ENCODE results near the gene A2ML1. TPM values are rescaled to one million over a fixed set of nuclear protein-coding genes. Genes with fewer than 3 reads are reported as not detected.
"Not testable (repeated sequence)": the region's sequence is repeated elsewhere in the genome, so short reads cannot be mapped to it uniquely, and the experiment has no call there.

Gene A2ML1
- total RNA-seq, 2 experiments from 2014 or later, result not detected

DNA sequence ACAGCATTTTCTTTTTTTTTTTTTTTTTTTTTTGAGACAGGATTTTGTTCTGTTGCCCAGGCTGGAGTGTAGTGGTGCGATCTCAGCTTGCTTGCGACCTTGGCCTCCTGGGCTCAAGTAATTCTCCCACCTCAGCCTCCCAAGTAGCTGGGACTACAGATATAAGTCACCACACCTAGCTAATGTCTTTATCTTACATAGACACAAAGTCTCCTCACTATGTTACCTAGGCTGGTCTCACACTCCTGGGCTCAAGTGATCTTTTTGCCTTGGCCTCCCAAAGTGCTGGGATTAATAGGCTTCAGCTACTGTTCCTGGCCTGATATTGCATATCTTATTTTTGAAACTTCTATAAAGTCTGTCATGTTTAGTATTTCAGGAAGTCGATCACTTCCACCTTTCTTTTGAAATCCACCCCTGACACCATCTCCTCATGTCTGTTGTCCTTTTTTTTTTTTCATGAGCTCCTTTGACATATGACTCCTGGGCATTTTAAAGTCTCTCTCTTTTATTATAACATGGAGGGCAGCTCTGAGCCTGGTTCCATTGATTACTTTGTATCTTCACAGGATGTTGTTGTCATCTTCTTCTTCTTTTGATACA is 5.9 kb upstream of the A2ML1 start:
- ChIA-PET POLR2A (no interaction called here), CTCF (no interaction called here)

DNA sequence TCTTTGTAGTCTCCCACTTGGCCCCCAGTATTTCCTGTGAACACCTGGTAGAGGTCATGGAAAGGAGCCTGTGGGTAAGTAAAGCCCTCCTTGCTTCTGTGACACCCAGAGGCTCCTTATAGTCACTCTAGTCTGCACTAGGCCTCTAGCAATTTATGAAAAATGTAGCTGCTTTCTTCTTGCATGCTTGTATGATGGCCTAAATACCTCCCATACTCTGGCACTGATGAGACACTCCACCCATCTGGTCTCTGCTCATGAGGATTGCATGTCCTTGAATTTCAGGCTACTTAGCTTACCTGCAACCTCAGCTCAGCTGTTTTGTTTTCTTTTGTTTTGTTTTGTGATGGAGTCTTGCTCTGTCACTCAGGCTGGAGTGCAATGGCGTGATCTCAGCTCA is 4.6 kb upstream of the A2ML1 start:
- POLR2A ChIA-PET, result no interaction called here
- CTCF ChIA-PET, result interaction anchor here (1.5 kb wide), 1 partner anchor 136 kb away, joined by 3 read pairs; no protein-coding TSS in a partner anchor

DNA sequence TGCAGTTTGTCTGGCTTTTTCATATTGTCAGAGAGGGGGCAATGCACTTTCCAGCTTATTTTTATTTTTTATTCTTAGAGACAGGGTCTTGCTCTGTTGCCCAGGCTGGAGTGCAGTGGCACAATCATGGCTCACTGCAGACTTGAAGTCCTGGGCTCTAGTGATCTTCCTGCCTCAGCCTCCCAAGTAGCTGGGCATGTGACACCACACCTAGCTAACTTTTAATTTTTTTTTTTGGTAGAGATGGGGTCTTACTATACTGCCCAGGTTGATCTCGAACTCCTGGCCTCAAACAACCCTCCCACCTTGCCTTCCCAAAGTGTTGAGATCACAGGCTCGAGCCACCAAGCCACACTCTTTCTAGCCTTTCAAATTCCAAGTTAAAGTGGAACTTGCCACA is 3.9 kb upstream of the A2ML1 start:
- CTCF ChIA-PET, result interaction anchor here (1.5 kb wide), 1 partner anchor 137 kb away, joined by 3 read pairs; no protein-coding TSS in a partner anchor
- POLR2A ChIA-PET, result no interaction called here

DNA sequence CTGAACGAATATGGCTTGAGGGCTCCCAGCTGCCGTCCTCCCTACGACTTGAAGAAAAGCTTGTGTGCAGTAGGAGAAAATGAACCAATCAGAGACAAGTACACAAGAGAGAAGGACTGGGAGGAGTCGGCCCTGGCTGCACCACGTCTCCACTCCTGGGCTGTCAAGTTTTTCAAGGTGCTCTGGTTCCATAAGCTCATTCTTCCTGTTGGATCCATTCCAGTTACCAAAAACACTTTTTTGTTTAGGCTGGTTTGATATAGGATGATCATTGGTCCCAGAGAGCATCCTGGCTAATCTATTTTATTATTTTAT is 2.8 kb upstream of the A2ML1 start:
- POLR2A ChIA-PET, result no interaction called here
- CTCF ChIA-PET, result no interaction called here

DNA sequence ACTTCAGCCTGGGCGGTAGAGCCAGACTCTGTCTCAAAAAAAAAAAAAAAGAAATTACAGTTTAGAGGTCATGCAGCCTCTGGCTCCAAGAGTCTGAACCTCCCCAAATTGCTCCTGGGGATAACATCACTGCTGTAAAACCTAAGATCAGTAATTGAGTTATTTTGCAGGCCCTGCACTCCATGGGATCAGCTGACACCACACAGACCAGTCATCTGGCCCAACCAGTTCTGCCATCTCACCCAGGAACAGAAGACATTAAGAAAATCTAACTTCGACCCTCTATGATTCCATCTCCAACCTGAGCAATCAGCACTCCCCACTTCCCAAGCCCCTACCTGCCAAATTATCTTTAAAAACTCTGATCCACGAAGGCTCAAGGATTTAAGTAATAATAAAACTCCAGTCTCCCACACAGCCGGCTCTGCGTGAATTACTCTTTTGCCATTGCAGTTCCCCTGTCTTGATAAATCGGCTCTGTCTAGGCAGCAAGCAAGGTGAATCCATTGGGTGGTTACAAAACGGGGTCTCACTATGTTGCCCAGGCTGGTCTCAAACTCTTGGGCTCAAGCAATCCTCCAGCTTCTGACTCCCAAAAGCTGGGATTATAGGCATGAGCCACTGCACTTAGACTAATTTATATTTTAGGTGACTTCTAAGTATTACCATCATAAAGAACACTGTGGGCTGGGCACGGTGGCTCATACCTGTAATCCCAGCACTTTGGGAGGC is 1.6 kb upstream of the A2ML1 start:
- POLR2A ChIA-PET, CTCF ChIA-PET: not testable (repeated sequence)

DNA sequence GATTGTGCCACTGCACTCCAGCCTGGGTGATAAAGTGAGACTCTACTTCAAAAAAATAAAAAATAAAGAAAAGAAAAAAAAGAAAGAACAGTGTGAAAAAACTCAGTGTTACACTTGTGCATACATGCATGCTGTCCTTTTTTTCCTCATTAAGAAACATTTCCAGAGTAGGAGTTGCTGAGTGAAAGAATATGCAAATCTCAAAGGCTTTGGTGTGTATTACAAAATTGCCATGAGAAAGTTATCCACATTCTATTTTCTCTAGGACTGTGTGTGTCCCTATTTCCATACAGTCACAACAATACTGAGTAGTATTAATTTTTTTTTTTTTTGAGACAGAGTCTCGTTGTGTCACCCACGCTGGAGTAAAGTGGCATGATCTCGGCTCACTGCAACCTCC is 830 bp upstream of the A2ML1 start:
- CTCF ChIA-PET, result no interaction called here

DNA sequence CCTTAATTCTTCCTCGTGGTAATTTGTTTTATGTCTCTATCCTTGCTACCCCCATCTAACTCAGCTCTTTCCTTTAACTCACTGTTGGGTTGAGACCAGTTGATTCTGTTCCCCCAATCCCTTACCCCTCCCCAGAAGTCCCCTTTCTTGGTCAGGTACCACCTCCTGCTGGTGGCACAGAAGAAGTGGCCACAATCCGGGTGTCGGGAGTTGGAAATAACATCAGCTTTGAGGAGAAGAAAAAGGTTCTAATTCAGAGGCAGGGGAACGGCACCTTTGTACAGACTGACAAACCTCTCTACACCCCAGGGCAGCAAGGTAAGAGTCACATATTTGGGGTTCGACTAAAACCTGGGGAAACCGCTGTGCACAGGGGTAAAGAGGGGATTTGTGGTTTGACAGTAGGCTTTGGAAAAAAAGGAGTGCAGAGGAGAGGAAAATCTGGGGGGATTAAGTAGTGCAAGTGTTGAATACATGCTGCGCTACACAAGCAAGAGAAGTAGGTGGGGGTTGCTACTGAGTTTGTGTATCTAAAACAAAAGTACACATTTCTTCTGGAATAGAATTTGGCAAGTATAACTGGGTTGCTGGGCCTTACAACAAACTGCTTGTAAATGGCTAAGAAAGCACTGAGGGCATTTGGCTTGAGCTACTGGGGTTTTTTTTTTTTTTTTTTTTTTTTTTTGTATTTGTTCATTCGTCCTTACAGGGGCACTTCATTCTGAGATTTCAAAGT is 1.3 kb downstream of the A2ML1 start:
- ChIA-PET CTCF (no interaction called here), POLR2A (no interaction called here)

More for the DNA sequence above, 830 bp upstream of the A2ML1 start:
- POLR2A ChIA-PET, result no interaction called here

DNA sequence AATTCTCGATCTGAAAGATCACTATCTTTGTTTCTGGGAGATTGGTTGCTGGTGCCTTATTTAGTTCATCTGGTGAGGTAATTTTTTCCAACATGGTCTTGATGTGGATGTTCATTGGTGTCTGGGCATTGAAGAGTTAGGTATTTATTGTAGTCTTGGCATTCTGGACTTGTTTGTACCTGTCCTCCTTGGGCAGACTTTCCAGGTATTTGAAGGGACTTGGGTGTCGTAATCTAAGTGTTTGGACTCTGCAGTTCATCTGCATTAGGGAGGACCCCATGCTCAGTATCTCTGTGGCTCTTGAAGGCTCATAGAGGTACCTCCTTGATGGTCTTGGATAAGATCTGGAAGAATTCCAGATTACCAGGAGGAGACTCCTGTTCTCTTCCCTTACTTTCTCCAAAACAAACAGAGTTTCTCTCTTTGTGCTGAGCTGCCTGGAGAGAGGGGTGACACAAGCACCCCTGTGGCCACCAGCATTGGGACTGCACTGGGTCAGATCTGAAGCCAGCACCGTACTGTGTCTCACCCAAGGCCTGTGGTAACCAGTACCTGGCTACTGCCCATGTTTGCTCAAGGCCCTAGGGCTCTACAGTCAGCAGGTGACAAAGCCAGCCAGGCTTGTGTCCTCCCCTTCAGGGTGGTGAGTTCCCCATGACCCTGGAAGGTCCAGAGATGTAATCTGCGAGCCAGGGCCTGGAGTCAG is 5.3 kb downstream of the A2ML1 start:
- CTCF ChIA-PET, result no interaction called here
- POLR2A ChIA-PET, result no interaction called here

DNA sequence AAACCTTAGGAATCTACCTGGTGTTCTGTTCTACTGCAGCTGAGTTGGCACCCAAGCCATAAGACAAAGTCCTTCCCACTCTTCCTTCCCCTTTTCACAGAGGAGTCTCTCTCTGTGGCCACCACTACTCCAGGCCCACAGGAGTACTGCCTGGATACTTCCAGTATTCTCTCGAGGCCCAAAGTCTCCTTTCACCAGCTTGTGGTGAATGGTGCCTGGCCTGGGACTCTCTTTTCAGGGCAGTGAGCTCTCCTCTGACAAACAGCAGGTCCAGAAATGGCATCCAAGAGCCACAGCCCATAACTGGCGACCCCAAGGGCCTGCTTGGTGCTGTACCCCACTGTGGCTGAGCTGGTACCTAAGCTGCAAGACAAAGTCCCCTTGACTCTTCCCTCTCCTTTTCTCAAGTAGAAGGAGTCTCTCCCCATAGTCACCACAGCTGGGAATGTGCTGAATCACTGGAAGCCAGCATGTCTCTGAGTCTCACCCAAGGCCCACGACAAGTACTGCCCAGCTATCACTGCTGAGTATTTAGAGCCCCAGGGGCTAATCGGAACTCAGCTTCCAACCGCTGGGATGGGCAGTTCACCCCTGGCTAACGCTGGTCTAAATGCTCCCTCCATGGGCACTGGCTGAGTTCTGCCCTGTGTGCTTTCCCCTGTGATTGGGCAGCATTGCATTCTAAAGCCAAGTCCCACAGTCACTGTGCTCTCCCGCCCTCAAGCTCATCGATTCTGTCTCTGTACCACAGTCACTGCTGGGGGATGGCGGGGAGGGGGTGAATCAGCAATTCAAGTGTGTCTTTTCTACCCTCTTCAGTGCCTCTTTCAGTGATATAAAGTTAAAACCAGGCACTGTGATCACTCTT is 6.1 kb downstream of the A2ML1 start:
- ChIA-PET POLR2A (no interaction called here), CTCF (no interaction called here)

DNA sequence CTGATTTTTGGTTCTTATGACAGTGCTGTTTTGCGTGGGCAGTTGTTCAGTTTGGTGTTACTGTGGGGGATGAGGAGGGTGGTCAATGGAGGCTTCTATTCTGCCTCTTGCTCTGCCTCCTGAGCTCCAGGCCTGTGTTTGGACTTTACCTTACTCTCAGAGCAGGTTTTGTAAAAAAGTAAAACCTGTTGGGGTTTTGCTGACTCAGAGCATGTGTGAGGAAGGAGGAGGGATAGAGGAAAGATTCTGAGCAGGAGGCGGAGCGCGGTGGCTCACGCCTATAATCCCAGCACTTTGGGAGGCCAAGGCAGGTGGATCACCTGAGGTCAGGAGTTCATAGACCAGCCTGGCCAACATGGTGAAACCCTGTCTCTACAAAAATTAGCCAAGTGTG is 6.7 kb downstream of the A2ML1 start:
- ChIA-PET CTCF (no interaction called here), POLR2A (no interaction called here)

DNA sequence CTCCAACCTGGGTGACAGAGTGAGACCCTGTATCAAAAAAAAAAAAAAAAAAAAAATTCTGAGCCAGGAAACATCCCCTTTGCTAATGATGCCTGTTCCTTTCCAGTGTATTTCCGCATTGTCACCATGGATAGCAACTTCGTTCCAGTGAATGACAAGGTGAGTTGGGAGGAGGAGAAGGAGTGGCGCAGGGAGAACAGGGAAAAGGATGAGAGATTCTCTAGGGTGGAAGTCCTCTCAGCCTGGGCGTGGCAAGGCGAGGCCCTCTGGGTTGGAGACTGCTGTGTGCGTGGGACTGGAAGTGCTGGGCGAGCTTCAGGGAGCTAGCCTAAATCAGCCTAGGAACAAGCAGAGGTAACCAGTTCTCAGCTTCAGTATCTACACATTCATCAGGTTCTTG is 7.2 kb downstream of the A2ML1 start:
- ChIA-PET POLR2A (no interaction called here), CTCF (no interaction called here)

DNA sequence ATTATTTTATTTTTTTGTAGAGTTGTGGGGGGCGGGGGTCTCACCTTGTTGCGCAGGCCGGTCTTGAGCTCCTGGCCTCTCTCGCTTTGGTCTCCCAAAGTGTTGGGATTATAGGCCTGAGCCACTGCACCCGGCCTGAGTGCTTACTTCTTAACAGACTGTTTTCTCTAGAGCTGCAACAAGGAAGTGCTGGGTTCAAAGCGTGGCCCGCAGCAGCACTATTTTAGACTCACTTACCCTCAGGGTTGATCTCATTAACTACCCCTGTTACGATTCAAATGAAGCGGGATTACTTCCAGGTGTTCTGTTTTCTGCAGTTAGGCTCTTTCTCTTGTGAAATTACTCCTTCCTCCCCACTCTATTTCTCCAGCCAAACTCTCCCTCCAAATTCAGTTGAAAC is 8.7 kb downstream of the A2ML1 start:
- CTCF ChIA-PET, result no interaction called here
- POLR2A ChIA-PET, result no interaction called here

DNA sequence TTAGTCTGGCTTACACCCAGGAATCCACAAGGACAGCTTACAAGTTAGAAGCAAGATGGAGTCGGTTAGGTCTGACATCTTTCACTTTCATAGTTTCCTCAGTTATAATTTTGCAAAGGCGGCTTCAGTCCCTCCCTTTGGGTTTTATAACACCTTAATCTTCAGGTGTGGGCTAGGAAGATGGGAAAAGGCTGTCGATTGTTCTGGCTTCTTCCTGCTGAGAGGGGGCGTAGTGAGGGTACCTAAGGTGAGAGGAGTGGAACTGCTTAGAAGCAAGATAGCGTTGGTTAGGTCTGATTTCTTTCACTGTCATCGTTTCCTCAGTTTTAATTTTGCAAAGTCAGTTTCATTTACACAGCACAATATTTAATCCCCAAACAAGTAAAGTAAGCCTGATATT is 10.1 kb downstream of the A2ML1 start:
- CTCF ChIA-PET, result no interaction called here

DNA sequence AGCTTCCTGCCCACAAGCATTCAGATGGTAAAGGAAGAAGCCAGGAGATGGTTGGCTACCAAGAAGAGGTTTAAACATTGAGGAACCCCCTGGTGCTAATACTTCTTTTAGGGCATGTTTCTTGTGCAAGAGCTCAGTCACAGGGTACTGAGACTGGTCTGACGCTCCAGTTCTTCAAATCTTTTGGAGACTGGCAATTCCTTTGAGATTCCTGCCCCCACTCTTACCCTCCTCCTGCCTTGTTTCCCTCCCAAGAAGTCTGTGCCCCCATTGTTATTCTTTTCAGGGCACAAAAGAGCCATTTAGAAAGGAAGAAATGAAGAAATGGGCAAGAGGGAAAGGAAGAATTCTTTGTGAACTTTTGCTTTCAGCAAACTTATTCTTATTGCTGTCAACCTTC is 11.8 kb downstream of the A2ML1 start:
- CTCF ChIA-PET, result no interaction called here
- POLR2A ChIA-PET, result no interaction called here

More for the DNA sequence above, 10.1 kb downstream of the A2ML1 start:
- POLR2A ChIA-PET, result no interaction called here

DNA sequence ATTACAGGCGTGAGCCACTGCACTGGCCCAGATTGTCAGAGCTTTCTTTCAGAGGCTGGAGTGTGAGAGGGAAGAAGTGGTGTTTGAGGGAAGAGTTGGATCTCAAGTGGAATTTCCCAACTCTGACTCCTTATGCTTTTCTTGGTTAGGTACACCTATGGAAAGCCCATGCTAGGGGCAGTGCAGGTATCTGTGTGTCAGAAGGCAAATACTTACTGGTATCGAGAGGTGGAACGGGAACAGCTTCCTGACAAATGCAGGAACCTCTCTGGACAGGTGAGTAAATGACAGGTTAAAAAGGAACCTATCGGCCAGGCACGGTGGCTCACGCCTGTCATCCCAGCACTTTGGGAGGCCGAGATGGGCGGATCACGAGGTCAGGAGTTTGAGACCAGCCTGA is 14.9 kb downstream of the A2ML1 start:
- POLR2A ChIA-PET, result no interaction called here
- CTCF ChIA-PET, result no interaction called here

DNA sequence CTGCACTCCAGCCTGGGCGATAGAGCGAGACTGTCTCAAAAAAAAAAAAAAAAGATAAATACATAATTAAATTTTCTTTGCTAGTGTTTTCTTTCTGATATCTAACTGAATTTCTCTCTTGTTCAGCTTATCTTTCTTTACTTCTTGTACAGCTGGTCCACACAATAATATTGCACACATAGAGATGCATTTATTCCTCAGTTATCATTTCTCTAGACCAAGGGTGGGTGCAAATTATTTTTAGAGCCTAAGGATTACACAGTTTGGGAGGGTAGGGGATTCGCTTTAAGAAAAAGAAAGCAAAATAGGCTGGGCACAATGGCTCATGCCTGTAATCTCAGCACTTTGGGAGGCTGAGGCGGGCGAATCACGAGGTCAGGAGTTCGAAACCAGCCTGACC is 17.9 kb downstream of the A2ML1 start:
- POLR2A ChIA-PET, result no interaction called here
- CTCF ChIA-PET, result interaction anchor here (0.6 kb wide), 1 partner anchor 255 kb away, joined by 3 read pairs; no protein-coding TSS in a partner anchor

DNA sequence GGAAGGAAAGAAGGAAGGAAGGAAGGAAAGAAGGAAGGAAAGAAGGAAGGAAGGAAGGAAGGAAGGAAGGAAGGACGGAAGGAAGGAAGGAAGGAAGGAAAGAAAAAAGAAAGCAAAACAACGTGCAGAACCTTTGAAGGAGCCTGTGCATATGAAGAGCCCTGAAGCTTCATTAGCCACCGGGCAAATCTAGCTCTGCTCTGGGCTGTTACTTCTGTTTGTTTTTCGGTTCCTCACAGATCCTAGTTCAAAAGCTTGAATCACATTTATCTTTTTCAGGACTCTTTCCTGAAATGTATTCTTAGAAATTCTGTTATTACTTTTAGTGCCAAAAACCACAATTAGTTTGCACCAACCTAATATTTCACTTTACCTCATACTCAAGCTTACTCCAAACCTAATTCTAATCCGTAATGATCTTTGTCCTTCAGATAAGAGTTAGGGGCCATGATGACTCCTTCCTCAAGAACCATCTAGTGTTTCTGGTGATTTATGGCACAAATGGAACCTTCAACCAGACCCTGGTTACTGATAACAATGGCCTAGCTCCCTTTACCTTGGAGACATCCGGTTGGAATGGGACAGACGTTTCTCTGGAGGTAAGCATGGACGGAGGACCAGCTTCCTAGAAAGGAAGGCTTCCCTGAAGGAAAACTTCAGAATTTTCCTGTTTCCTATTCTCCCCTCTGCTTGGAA is 18.7 kb downstream of the A2ML1 start:
- ChIA-PET CTCF (interaction anchor here (0.6 kb wide), 1 partner anchor 254 kb away, joined by 3 read pairs; no protein-coding TSS in a partner anchor), POLR2A (no interaction called here)

DNA sequence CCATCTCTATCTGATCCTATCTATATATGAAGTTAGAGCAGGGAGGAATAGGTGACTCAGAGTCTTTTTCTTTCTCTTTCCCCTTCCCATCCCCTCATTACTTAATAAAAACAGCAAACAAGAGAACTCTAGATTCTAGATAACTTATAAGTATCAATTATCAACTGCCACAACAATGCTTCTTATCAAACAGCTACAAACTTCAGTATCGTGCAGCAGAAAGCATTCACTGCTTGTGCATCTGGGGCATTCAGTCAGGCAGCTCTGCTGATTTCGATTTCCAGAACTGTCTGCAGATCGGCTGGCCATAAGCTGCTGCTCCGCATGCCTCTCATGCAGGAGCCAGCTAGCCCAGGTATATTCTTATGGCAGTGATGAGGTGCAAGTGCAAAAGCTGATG is 19.4 kb downstream of the A2ML1 start:
- CTCF ChIA-PET, result no interaction called here
- POLR2A ChIA-PET, result no interaction called here

DNA sequence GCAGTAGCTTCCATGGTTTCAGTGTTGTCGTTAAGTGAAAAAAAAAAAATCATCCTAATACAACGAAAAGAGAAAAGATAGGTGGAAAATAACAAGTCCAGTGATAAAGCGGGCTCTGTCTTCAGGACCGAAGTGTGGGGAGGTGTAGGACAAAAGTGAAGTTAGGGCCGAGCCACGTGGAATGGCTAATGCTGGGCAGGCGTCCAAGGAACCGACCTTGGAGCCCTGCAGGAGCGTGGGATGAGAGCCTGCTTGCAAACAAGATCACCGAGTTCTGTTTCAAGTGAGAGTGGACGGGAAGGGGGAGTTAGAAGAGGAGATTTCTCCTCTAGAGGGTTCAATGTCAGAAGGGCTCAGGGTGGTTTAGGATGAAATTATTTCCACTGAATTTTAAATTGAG is 22.2 kb downstream of the A2ML1 start:
- ChIA-PET POLR2A (no interaction called here), CTCF (no interaction called here)
